Globus pallidus (tissue), 1 donor: Measurements from ENCODE around the gene RNASE11.
"Not testable (repeated sequence)": the region's sequence is repeated elsewhere in the genome, so short reads cannot be mapped to it uniquely, and the experiment has no call there.

ENCODE experiments used
- DNase-seq: peaks from one replicate; pipeline ENCODE4 v3.0.0-alpha.2; 2015; ENCODE audit warnings: low spot score

Gene RNASE11

DNA sequence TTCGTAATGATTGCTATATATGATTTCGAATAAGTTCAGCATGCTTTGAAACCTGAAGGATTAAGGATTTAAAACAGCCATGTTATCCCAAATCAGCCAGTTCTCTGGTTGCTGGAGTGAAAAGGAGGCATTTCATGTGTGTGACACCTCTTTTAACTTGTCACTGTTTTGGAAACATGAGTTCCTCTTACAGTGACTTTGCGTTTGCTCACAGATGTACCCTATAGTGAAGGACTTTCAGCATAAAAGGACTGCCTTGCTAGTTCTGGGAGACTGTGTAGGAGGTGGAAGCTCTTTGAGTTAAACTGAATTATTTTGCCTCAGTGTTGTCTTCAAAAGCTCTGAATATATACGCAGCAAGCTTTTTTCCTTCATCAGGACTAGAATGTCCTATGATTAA, 7.6 kb downstream of the RNASE11 start:
- DNase-seq = no peak

DNA sequence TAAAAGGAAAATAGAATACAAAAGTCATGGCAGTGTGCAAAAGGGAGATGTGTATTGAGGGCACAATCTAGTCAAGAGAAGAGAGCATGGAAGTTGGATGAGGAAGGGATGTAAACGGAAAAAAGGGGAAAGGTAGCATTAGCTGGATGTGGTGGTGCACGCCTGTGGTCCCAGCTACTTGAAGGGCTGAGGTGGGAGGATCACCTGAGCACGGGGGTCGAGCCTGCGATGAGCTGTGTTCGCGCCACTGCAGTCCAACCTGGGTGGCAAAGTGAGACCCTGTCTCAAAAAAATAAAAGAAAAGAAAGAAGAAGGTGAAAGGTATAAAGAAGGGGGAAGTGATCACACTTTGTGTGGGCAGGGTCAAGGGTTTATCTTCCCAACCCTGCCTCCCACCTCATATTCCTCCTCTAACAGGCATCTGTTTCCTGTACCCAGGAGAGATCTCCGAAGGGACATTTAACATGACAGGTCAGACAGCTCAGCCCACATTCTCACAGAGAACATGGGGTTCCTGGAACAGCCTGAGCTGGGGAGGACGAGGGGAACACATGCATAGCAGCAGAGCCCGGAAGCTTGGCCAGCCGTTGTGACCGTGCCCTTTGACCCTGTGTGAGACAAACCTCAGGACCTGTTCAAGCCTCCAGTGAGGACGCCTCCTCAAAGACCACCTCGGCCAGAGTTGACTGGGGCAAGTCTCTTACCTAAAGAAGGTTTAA, 8.9 kb downstream of the RNASE11 start:
- DNase-seq = no peak

DNA sequence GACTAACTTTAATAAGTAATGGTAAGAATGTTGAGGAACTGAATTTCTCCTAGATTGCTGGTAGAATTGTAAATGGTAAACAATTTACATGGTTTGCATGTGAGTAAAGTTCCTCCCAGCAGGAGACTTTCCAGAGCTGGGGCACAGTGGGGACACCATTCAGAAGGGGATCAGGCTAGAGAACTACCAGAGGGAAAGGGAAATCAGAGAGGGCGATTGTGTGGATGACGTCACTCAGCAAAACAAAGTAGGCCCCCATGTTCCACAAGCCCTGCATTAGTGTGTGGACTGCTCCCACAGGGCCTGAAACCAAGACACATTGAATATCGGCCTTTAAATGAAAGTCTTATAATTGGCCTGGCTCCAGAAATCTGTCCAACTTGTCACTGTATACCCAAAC, 9.5 kb downstream of the RNASE11 start:
- no peak for DNase-seq

DNA sequence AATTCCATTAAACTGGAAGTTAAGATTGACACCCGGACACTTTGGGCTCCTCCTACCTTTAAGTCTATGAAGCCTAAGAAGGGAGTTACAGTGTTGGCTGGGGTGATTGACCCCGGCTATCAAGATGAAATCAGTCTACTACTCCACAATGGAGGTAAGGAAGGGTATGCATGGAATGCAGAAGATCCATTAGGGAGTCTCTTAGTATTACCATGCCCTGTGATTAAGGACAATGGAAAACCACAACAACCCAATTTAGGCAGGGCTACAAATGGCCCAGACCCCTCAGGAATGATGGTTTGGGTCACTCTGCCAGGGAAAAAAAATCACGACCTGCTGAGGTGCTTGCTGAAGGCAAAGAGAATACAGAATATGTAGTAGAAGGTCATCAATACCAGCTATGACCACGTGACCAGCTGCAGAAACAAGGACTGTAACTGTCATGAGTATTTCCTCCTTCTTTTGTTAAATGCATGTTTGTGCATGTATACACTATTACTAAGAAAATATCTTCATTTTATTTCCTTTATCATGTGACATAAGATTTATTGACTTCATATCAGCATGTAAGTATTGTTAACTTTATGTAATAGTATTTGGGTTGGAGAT, 15.3 kb downstream of the RNASE11 start:
- not testable (repeated sequence) for DNase-seq

DNA sequence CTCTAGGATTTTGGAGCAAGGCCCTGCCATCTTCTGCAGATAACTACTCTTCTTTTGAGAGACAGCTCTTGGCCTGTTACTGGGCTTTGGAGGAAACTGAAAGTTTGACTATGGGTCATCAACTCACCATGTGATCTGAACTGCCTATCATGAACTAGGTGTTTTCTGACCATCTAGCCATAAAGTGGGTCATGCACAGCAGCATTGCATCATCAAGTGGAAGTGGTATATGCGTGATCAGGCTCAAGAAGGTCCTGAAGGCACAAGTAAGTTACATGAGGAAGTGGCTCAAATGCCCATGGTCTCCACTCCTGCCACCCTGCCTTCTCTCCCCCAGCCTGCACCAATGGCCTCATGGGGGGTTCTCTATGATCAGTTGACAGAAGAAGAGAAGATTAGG, 17.1 kb downstream of the RNASE11 start:
- not testable (repeated sequence) for DNase-seq

DNA sequence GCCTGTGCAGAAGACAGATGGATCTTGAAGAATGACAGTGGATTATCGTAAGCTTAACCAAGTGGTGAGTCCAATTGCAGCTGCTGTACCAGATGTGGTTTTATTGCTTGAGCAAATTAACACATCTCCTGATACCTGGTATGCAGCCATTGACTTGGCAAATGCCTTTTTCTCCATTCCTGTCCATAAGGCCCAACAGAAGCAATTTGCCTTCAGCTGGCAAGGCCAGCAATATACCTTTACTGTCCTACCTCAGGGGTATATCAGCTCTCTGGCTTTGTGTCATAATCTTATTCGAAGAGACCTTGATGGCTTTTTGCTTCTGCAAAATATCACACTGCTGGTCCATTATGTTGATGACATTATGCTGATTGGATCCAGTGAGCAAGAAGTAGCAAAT, 17.9 kb downstream of the RNASE11 start:
- not testable (repeated sequence) for DNase-seq

DNA sequence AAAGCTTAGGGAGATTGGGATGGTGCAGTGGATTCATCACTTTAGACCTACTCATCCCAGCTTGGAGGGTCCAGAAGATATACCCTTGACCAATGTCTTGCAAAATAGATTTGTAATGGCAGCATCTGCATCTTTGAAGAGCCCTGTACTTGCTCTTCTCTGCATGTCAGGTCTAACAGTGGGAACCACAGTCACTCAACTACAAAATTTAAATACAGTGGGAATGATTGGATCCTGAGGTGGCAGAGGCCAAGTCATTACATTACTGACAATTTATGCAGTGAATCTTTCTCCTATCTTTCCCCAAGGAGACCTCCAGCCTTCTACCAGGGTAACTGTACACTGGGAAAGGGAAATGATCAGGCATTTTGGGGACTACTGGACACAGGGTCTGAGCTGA, 18.7 kb downstream of the RNASE11 start:
- no peak for DNase-seq

DNA sequence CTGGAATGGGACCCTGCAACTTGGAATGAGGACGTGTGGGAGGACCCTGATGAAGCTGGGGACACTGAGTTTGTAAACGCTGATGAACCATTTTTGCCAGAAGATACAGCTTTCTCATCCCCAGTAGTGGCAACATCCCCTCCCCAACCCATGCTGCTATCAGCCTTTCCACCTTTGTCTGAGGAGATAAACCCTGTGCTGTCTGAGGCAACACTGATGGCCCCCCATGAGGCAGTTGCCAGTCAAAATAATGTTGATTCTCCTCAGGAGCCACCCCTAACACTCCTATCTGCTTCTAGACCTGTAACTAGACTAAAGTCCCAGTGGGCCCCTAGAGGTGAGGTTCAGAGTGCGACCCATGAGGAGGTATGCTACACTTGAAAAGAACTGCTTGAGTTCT, 19.4 kb downstream of the RNASE11 start:
- no peak for DNase-seq

DNA sequence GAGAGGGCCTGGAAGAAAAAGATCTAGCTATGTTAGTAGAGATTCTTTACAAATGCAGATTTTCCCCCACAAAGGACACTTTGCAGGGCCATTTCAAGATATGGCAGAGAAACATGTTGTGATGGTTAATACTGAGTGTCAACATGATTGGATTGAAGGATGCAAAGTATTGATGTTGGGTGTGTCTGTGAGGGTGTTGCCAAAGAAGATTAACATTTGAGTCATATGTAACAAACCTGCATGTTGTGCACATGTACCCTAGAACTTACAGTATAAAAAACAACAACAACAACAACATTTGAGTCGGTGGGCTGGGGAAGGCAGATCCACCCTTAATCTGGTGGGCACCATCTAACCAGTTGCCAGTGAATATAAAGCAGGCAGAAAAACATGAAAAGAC, 20.6 kb downstream of the RNASE11 start:
- DNase-seq = not testable (repeated sequence)

DNA sequence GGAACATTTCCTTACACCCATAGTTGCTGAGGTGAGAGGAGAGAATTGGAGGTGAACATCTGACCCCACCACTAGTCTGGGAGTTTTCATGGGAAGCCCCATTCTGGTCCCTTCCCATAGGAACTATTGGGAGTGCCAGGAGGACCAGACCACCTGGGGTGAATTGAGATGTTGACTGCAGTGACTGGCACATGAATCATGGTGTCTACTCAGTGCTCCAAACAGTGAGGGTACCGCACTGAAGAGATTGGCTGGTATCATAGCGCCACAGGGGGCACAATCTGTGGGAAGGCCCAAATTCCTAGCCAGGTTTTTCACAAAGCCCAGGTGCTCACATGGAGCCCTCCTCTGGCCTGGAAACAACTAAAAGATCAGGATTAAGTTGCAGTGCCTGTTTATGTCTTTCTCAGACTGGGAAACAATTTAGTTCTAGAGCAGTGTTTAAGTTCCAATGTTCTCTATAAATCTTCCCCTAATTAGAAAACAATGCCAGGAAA, 23.3 kb downstream of the RNASE11 start:
- DNase-seq = no peak

DNA sequence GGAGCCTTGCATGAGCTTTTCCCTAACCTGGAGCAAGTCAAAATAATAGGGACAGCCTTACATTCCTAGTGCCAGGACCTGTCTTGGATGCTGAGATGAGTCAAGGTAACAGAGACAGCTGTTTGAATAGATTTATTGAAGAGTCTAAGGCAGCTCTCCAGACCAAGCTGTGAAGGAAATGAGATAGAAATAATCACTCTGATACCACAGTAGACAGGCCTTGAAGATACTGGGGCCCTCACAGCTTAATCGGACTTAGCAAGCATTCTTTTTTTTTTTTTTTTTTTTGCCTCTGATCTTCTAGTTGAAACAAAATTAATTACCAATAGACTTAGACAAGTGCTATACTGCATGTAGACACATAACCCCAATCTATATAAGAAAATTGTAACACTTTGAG, 23.8 kb downstream of the RNASE11 start:
- DNase-seq = no peak

DNA sequence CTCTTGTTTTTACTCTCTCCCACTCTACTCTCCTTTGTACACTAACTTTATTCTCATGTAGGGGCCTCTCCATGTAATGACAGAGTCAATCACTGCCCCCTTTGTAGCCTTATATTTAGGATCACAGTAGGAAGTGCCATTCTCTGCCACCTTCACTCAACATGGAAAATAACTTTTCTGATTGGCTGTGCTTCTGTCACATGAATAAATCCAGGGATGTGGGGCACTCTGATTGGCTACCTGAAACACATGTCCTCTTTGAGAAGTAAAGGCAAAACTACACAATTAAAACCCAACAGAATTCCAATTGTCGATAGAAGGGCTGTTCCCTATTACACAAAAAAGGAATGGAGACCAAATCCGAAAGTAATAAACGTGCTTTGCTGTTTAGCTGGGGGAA, 26.8 kb downstream of the RNASE11 start, which contains the start of gene RNASE9:
TSS of gene RNASE9 (minus strand) at position 87 of the 400 bp plus-strand sequence.
- no peak for DNase-seq

DNA sequence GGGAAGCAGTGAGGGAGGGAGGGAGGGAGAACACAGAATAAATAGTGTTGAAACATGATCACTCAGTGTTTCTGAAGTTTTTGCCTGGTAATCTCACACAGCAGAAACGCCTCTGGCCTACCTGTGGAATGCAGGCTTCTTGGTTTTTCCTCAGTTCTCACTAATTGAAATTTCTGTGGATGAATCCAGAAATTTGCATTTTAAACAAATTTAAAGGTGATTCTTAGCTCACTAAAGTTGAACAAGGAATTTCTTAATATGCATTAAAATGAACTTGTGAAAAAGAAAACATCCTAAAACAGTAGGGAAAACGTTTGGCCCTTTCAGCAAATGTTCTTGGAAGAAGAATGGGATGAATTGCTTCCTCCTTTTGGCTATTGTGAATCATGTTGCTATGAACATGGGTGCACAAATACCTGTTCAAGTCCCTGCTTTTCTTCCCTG, 28.3 kb downstream of the RNASE11 start:
- DNase-seq = no peak

DNA sequence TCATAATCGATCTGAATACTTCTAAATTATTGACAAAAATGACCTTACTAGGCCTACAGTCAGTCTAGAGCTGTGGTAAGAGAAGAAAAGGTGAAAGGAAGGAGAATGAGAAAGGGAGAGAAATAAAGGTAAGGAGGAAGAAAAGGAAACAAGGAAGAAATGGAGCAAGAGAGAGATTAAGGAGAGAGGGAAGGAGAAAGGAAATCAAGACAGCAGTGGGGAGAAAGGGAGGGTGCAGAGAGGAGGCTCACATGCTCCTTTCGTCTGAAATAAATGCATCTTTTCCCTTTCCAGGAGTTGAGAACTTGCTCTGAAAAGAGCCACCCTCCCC, 30.6 kb downstream of the RNASE11 start:
- DNase-seq = no peak

DNA sequence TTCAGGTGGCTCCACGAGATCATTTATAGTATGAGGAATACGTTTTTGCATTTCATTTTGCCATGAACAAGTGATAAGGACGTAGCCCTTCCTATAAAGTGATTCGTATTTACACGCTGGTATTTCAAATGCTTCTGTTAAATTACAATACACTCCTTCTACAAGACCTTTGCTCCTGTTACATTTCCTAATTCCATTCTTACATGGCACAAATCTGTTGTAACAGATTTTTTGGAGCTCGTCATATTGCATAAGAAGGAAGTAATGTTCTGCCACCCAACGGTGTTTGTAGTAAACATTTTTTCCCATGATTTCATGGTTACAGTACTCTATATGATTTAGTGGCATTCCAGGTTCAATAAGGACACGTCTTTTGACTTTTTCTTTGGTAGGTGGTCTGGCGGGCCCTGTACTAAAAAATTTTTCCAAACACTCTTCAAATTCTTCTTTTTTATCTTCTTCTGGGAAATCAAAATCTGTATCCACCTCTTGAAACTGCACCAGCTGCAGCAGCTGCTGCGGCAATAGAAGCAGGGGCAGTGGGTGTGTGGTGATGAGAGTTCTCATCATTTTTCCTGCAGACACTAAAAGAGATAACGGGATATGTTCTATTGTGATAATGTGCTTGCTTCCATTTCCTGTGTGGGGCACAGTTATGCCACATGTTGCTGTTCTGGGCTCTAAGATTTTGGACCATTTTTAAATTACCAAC, 31.1 kb downstream of the RNASE11 start:
- DNase-seq = no peak

DNA sequence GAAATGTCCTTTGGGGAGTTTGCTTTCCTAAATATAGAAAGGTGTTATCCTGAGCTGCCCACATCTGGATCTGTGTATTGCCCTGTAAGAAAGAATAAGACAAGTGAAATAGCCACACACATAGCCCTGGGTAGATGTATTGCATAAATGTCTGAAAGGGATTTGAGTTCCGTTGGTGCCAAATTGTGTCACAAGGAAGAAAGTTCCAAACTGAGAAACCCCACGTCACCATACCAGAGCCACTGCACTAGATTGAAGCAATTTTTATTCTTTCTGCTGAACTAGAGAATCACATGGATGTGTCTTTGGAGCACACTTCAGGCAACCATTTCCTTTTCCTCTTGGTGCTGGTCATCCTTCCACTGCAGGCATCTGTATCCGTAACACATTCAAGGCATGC, 32.0 kb downstream of the RNASE11 start:
- no peak for DNase-seq

DNA sequence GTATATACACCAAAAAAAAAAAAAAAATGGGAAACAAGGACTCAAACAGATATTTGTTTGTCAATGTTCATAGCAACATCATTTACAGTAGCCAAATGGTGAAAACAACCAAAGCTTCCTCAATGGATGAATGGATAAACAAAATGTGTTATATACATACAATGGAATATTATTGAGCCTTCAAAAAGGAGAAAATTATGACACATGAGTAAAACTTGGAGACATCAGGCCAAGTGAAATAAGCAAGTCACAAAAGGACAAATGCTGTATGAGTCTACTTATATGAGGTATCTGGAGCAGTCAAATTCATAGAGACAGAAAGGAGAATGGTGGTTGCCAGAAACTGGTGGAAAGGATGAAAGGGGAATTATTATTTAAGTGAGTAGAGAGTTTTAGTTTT, 34.8 kb downstream of the RNASE11 start:
- DNase-seq = no peak

DNA sequence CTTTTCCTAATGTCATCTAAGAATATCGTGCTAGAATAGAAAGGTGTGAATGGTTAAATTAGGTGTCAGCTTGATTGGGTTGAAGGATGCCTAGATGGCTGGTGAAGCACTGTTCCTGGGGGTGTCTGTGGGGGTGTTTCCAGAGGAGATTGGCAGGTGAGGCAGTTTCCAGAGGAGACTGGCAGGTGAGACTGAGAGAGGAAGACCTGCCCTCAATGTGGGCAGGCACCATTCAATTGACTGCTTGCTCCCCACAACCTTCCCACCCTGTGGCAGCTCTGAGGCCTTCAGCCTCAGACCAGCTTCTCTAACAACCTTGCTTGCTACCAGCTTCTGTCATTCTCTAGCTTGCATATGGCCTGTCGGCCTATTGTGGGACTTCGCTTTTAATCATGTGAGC, 36.2 kb downstream of the RNASE11 start:
- DNase-seq = no peak

DNA sequence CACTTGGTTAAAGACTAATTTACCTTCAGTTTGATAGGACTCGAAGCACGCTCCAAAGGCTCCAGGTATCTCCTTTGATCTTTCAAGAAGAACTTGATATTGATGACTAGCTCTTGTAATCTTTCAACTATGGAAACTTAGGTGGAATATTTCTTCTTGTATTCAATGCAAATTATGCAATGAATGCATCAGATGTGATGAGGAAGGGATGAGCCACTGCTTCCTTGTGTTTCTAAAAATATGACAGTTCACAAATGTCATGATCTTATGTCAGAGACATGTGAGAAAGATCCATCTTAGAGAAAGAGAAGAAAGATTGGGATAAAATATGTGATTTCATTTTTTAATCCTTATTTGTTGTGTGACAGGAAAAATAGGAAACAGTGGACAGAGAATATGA, 36.9 kb downstream of the RNASE11 start:
- DNase-seq = no peak

DNA sequence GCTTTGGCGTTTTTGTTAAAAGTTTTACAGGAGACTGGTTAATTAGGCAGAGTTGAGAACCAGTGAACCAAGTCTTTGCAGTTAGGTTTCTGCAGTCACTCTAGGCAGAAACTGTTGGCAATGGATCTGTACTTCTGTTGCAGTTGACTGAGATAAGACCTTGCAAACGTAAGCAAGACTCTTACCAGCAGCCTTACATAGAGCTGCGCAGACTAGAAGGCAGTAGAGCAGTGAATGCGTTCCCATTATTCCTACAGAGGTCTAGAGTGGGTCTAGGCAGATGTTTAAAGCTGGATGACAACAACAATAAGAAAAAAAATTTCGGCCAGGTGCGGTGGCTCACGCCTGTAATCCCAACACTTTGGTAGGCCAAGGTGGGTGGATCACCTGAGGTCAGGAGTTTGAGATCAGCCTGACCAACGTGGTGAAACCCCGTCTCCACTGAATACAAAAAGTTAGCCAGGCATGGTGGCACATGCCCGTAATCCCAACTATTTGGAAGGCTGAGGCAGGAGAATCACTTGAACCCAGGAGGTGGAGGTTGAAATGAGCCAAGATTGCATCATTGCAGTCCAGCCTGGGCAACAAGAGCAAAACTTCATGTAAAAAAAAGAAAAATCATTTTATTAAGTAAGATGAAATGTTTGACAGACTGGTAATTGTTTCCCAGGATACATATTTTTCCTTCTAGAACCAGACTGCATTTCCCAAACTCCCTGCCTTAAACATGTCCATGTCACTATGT, 39.2 kb downstream of the RNASE11 start:
- DNase-seq = no peak

DNA sequence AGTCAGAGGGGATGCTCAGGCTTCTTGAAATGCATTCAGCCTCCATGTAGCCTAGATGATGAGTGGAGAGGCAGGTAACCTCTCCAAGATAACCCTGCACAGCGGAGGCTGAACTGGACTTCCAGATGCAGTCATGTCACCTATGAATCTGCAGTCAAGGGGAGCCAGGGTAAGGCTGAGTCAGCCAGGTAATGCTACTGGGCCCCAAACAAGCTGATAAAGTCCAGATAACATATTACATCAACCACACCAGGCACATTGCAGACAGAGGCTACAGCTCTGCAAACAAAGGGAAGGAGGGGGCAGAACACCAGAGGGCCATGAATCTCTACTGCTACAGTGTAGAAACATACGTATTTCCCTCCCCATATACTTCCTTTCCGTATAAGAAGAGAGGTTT, 40.9 kb downstream of the RNASE11 start:
- no peak for DNase-seq

DNA sequence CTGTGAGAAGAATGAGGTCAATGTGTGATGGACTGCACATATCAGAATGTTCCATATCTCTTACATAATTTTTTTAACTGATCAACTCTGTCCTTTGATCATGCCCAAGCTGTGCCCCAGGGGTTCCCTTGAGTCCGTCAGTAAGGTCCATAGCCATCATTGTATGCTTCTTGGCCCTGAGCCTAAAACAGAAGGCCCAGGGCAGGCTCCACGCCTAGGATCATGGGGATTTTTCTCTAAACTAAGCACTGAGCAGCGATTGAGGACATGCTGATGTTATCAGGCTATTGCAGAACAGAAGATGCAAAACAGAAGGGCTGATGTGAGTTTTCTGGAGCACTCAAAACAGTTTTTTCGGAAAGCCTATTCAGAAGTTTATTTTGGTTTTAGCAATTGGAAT, 47.9 kb downstream of the RNASE11 start:
- no peak for DNase-seq
